ENCODE results near the gene STAT5A. TPM values are rescaled to one million over a fixed set of nuclear protein-coding genes. Genes with fewer than 3 reads are reported as not detected.
A peak's percentile ranks its signal among the peaks of the same experiment; 100 is the strongest.

STAT5A gene
- total RNA-seq, 4 donors from 2014 or later = 7.3 to 34.3 (median 14.0) TPM

DNA sequence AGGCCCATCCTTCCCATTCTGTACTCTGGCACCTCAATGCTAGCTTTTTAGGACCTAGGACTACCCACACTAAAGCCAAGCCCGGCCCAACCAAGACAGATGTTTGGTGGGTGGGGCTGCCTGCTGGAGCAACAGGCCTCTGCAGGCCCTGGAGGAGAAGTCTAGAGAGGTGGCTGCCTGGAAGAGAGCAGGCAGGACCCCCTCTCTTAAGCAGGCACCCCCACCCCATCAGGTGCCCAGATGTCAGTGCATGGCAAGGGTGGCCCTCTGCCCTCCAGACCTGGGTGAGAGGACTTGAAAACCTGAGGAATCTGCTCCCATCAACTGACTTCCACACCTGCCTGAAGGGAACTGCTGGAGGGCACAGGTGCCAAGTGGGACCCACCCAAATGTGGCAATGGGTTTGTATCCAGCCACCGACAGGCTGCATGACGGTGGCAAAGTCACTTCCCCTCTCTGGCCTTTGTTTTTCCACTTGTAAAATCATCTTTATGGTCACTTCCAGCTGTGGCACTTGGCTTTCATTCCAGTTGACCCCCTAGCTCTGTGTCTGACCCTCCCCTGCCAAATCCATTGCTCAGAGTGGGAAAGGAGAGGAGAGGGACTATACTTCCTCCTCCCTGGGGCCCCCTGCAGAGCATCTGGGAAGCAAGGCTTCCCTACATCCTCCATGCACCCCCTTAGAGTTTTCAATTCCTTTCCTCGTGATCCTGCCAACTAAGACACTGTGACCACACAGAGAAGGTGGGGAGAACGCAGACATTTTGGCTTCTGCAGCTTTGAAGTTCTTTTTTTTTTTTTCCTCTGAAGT is 1.7 kb upstream of the STAT5A start:
- peak overlapping the region in 3 of 4 donors; percentile 58 to 85 (median 67) for H3K4me3 ChIP-seq
- intact Hi-C loops (cut with DNase I) = no loop called here
- TF ChIP-seq, protein P1, sequence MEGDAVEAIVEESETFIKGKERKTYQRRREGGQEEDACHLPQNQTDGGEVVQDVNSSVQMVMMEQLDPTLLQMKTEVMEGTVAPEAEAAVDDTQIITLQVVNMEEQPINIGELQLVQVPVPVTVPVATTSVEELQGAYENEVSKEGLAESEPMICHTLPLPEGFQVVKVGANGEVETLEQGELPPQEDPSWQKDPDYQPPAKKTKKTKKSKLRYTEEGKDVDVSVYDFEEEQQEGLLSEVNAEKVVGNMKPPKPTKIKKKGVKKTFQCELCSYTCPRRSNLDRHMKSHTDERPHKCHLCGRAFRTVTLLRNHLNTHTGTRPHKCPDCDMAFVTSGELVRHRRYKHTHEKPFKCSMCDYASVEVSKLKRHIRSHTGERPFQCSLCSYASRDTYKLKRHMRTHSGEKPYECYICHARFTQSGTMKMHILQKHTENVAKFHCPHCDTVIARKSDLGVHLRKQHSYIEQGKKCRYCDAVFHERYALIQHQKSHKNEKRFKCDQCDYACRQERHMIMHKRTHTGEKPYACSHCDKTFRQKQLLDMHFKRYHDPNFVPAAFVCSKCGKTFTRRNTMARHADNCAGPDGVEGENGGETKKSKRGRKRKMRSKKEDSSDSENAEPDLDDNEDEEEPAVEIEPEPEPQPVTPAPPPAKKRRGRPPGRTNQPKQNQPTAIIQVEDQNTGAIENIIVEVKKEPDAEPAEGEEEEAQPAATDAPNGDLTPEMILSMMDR (IDR thresholded peaks at IDR 0.05) = peak in 1 of 6 experiments; percentile 5
- TF ChIP-seq POLR2A (IDR thresholded peaks at IDR 0.05) = no peak
- no peak for DNase-seq
- no peaks in the 10 kb centered on the region for H3K9me3 ChIP-seq
- H3K36me3 ChIP-seq = peaks cover 0 to under 1% (median 0%) of the 10 kb centered on the region in 3 donors
- H3K27ac ChIP-seq = peak overlapping the region; percentile 47 to 92 (median 80)
- 25% methylated on average over 4 of the region's 5 CpGs for WGBS, 2 donors
- no peaks in the 10 kb centered on the region for H3K27me3 ChIP-seq
- peaks cover 34 to 64% (median 35%) of the 10 kb centered on the region in 3 donors for H3K4me1 ChIP-seq

DNA sequence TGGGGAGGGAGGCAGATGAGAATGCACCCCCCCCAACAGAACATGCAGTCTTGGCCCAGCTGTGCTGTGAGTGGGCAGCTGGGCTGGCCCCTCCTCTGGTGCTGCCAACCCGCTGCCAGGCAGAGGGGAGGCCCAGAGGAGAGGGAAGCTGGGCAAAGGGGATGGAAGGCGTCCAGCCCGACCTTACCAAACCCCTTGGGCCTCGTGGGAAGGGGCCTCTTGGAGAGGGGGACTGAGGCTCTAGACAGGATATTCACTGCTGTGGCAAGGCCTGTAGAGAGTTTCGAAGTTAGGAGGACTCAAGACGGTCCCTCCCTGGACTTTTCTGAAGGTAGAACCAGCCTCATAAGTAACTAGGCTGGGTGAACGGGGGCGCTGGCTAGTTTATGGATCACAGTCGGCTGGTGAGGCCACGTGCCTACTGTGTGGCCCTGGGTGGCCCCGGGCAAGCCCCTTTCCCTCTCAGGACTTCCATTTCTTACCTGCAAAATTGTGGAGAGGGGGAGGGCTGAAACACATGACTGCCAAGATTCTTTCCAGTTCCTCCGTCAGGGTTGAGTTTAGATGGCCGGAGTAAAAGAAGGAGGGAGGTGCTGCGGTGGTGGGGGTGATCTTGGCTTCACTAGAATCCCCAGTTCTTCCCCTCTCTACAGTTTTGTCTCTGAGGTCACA is 857 bp upstream of the STAT5A start:
- H3K4me1 ChIP-seq = peaks cover 34 to 71% (median 35%) of the 10 kb centered on the region in 3 donors

DNA sequence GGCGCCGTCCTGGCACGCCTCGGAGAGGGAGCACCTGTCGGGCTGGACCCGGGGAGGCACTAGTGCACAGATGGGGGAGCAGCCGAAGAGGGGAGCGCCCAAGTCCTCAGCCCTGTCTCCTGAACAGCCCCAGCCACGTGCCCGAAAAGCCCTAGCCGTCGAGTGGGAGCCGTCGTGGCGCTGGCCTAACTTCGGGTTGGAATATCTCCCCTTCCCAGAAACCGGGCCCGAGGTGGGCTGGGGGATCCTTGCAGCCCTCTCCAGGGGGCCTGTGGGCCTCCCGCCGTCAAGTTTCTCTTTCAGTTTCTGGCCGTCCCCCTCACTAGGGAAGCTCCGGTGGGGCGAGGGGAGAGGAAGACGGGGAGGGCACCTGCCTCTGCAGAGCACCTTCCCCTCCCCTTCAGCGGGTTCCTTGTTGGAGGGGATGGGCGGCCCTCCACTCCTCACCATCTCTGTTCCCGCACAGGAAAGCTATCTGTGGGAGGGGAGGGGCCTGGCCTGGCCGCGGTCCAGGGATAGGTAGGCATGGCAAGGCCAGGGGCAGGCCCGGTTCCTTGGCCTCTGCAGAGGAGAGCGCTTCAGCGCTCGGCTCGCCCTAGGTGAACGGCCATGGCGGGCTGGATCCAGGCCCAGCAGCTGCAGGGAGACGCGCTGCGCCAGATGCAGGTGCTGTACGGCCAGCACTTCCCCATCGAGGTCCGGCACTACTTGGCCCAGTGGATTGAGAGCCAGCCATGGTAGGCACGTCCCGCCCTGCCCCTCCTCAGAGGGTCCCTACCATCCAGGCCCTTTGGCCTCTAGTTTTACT is 709 bp downstream of the STAT5A start:
- intact Hi-C loops (cut with DNase I) = no loop called here
- Histone ChIP-seq H3K36me3 (peaks cover 0 to 25% (median 0%) of the 10 kb centered on the region in 3 donors), H3K27ac (peak overlapping the region; percentile 79 to 94 (median 87)), H3K27me3 (no peaks in the 10 kb centered on the region), H3K9me3 (no peaks in the 10 kb centered on the region), H3K4me1 (peaks cover 34 to 64% (median 35%) of the 10 kb centered on the region in 3 donors), H3K4me3 (peak overlapping the region; percentile 55 to 85 (median 62))
- TF ChIP-seq, protein P1 (IDR thresholded peaks at IDR 0.05) = no peak
- no peak for TF ChIP-seq POLR2A (IDR thresholded peaks at IDR 0.05)
- WGBS, 2 donors = 27% methylated on average over 17 of the region's 44 CpGs; no CpG with 5 or more reads in 1 of the 2 donors
- no peak for DNase-seq

More for the DNA sequence above, 857 bp upstream of the STAT5A start:
- Histone ChIP-seq H3K27ac (peak overlapping the region; percentile 79 to 94 (median 87)), H3K9me3 (no peaks in the 10 kb centered on the region), H3K4me3 (peak overlapping the region; percentile 55 to 85 (median 62)), H3K36me3 (peaks cover 0 to 9% (median 0%) of the 10 kb centered on the region in 3 donors), H3K27me3 (no peaks in the 10 kb centered on the region)
- WGBS, 2 donors = 9 to 11% methylated on average over 7 to 12 of the region's 14 CpGs
- intact Hi-C loops (cut with DNase I) = no loop called here
- peak in 3 of 4 donors; percentile 9 to 55 (median 26) for TF ChIP-seq POLR2A (IDR thresholded peaks at IDR 0.05)
- TF ChIP-seq, protein P1 (IDR thresholded peaks at IDR 0.05) = no peak
- no peak for DNase-seq

DNA sequence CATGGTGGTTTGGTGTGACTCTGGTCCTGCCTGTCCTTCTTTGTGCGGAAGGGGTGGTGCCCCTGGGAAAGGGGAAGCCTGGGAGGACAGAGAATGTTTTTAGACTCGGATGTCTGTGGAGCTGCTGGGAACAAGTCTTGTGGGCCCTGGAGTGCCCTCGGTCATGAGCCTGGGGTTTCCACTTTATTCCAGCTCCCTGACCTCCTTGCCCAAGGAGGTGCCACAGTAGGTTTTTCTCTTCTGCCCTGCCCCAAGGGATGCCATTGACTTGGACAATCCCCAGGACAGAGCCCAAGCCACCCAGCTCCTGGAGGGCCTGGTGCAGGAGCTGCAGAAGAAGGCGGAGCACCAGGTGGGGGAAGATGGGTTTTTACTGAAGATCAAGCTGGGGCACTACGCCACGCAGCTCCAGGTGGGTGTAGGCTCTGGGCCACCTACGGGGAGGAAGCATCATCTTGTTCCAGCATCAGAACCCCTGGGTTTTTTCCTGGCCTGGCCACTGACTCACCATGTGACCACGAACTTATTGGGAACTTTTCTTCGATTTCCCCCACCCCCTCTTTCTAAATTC is 1.4 kb downstream of the STAT5A start:
- peaks cover 34 to 64% (median 35%) of the 10 kb centered on the region in 3 donors for H3K4me1 ChIP-seq
- peak overlapping the region in 3 of 4 donors; percentile 58 to 85 (median 67) for H3K4me3 ChIP-seq
- H3K27ac ChIP-seq = peak overlapping the region in 3 of 4 donors; percentile 82 to 94 (median 92)
- intact Hi-C loops (cut with DNase I) = no loop called here
- H3K36me3 ChIP-seq = peaks cover 0 to 32% (median 0%) of the 10 kb centered on the region in 3 donors
- TF ChIP-seq POLR2A (IDR thresholded peaks at IDR 0.05) = no peak
- TF ChIP-seq, protein P1 (IDR thresholded peaks at IDR 0.05) = no peak
- no peaks in the 10 kb centered on the region for H3K27me3 ChIP-seq
- no peak for DNase-seq
- H3K9me3 ChIP-seq = no peaks in the 10 kb centered on the region
- WGBS, 2 donors = 31 to 78% methylated on average over 5 to 6 of the region's 9 CpGs
